SK-N-SH (cell line): ENCODE data around the gene TRA2A. TPM values are rescaled to one million over a fixed set of nuclear protein-coding genes. Genes with fewer than 3 reads are reported as not detected.

Experiments
- CTCF ChIA-PET: fragments of 300-600, 350-600 bp; formaldehyde crosslinking; extraction: SDS; loops from one replicate; lab custom pipeline; 2021; lab: Yijun Ruan, JAX
- POLR2A ChIA-PET: fragments of 350-600 bp; sonication (Branson Sonifier 250); formaldehyde crosslinking; extraction: SDS; loops from one replicate; lab custom pipeline; 2020; ENCODE audit warnings: antibody characterized with exemption, inconsistent platforms; lab: Yijun Ruan, JAX
- DNase-seq: peaks from one replicate; pipeline ENCODE4 v3.0.0; 2012
- H2AFZ ChIP-seq: fragments of 200-600 bp; sonication (generic); 2 replicates; pipeline ENCODE4 v1.8.1; 2016; ENCODE audit warnings: antibody characterized with exemption, mild to moderate bottlenecking, low read depth
- H3F3A ChIP-seq: fragments of 200-600 bp; sonication (generic); replicated peaks from 2 replicates; pipeline ENCODE3; 2016; ENCODE audit warnings: antibody characterized with exemption, mild to moderate bottlenecking; ENCODE audit not compliant: insufficient read depth
- H3K27ac ChIP-seq, 2 experiments: fragments of 200-500 bp in 1 of 2; fragments of 200-600 bp in 1 of 2; sonication (Bioruptor generic) in 1 of 2; sonication (generic), shearing (Covaris generic) in 1 of 2; 2 replicates each; pipeline versions ENCODE4 v1.5.1 to v1.6.1; 2014 to 2016; ENCODE audit warnings: low read depth in 2 of 2, inconsistent platforms in 1 of 2, low read length in 1 of 2, mild to moderate bottlenecking in 1 of 2, mixed read lengths in 1 of 2
- H3K27me3 ChIP-seq: fragments of 200-600 bp; sonication (generic), shearing (Covaris generic); 2 replicates; pipeline ENCODE4 v1.6.1; 2016; ENCODE audit warnings: mixed run types; ENCODE audit not compliant: insufficient read depth
- H3K36me3 ChIP-seq, 2 experiments: fragments of 200-500 bp in 1 of 2; fragments of 200-600 bp in 1 of 2; sonication (Bioruptor generic) in 1 of 2; sonication (generic) in 1 of 2; replicated peaks in 1 of 2; 2 replicates each; pipeline versions ENCODE3 to v1.5.1; 2014 to 2016; ENCODE audit warnings: low read length in 1 of 2, mild to moderate bottlenecking in 1 of 2; ENCODE audit not compliant: insufficient read depth in 2 of 2, control insufficient read depth in 1 of 2
- H3K4me1 ChIP-seq, 2 experiments: fragments of 200-500 bp in 1 of 2; fragments of 200-600 bp in 1 of 2; sonication (Bioruptor generic) in 1 of 2; sonication (generic), shearing (Covaris generic) in 1 of 2; 2 replicates each; pipeline versions ENCODE4 v1.5.1 to v1.6.1; 2014 to 2016; ENCODE audit warnings: low read depth in 1 of 2, low read length in 1 of 2, mixed run types in 1 of 2; ENCODE audit not compliant: insufficient read depth in 2 of 2, control insufficient read depth in 1 of 2
- H3K4me2 ChIP-seq: fragments of 200-600 bp; sonication (generic), shearing (Covaris generic); 2 replicates; pipeline ENCODE4 v1.6.1; 2017; ENCODE audit warnings: mixed run types
- H3K4me3 ChIP-seq, 2 experiments: fragments of 200-500 bp in 1 of 2; fragments of 200-600 bp in 1 of 2; sonication (Bioruptor generic) in 1 of 2; sonication (generic), shearing (Covaris generic) in 1 of 2; 2 replicates each; pipeline versions ENCODE4 v1.5.1 to v1.8.1; 2014 to 2016; ENCODE audit warnings: low read depth in 2 of 2, inconsistent platforms in 1 of 2, low read length in 1 of 2, mild to moderate bottlenecking in 1 of 2, mixed read lengths in 1 of 2, moderate library complexity in 1 of 2
- H3K79me2 ChIP-seq: fragments of 200-600 bp; sonication (generic); 2 replicates; pipeline ENCODE4 v1.8.1; 2017; ENCODE audit warnings: mild to moderate bottlenecking; ENCODE audit not compliant: insufficient read depth
- H3K9ac ChIP-seq: fragments of 200-600 bp; sonication (generic); 2 replicates; pipeline ENCODE4 v1.6.1; 2017; ENCODE audit warnings: mixed run types
- H3K9me2 ChIP-seq: fragments of 200-600 bp; sonication (generic); 2 replicates; pipeline ENCODE4 v1.6.1; 2017; ENCODE audit warnings: mixed run types
- H3K9me3 ChIP-seq: fragments of 200-600 bp; sonication (generic); 2 replicates; pipeline ENCODE4 v1.6.1; 2017; ENCODE audit warnings: mixed run types, mild to moderate bottlenecking, moderate library complexity
- H4K20me1 ChIP-seq: fragments of 200-600 bp; sonication (generic); 2 replicates; pipeline ENCODE4 v1.6.1; 2017; ENCODE audit warnings: mild to moderate bottlenecking, mixed run types; ENCODE audit not compliant: insufficient read depth
- CTCF ChIP-seq: fragments of 200-600 bp; sonication (generic); IDR thresholded peaks from 2 replicates; pipeline ENCODE4 v1.6.1; 2017; ENCODE audit warnings: antibody characterized with exemption, mild to moderate bottlenecking, moderate library complexity
- FOSL2 ChIP-seq: IDR thresholded peaks from 2 replicates; pipeline ENCODE4 v1.4.0; 2012; ENCODE audit warnings: low read depth, mild to moderate bottlenecking, moderate library complexity, borderline replicate concordance
- FOXJ3 ChIP-seq: sonication (generic); formaldehyde crosslinking; IDR thresholded peaks from 2 replicates; pipeline ENCODE4 v1.5.1; 2020; ENCODE audit warnings: mild to moderate bottlenecking, missing genetic modification reagents
- FOXM1 ChIP-seq: IDR thresholded peaks from 2 replicates; pipeline ENCODE4 v1.4.0; 2012; ENCODE audit warnings: low read depth, mild to moderate bottlenecking
- JUND ChIP-seq: IDR thresholded peaks from 2 replicates; pipeline ENCODE4 v1.4.0; 2012
- MEF2A ChIP-seq: IDR thresholded peaks from 2 replicates; pipeline ENCODE4 v1.4.0; 2012; ENCODE audit warnings: low read depth, borderline replicate concordance
- MXI1 ChIP-seq: IDR thresholded peaks from 2 replicates; pipeline ENCODE4 v1.6.1; 2012; ENCODE audit warnings: mild to moderate bottlenecking, low read depth, low read length, improper control_type of control experiment
- NFIC ChIP-seq: IDR thresholded peaks from 2 replicates; pipeline ENCODE4 v1.4.0; 2012; ENCODE audit warnings: borderline replicate concordance
- NRF1 ChIP-seq: IDR thresholded peaks from 2 replicates; pipeline ENCODE4 v1.6.1; 2012; ENCODE audit warnings: low read depth, mild to moderate bottlenecking, low read length
- RFX5 ChIP-seq: IDR thresholded peaks from 2 replicates; pipeline ENCODE4 v1.6.1; 2012; ENCODE audit warnings: mild to moderate bottlenecking, improper control_type of control experiment, low read length
- RXRA ChIP-seq: IDR thresholded peaks from 2 replicates; pipeline ENCODE4 v1.4.0; 2012; ENCODE audit warnings: low read depth, mild to moderate bottlenecking, borderline replicate concordance
- TEAD4 ChIP-seq: IDR thresholded peaks from 2 replicates; pipeline ENCODE4 v1.4.0; 2012; ENCODE audit warnings: mild to moderate bottlenecking, borderline replicate concordance; ENCODE audit not compliant: insufficient read depth
- ZBTB33 ChIP-seq: IDR thresholded peaks from 2 replicates; pipeline ENCODE4 v1.4.0; 2012; ENCODE audit warnings: low read depth, borderline replicate concordance
- WGBS: methylation state at CpG from one replicate; pipeline ENCODE4 v1.1.6; 2017; ENCODE audit warnings: low lambda C conversion rate; 5-methylcytosine and 5-hydroxymethylcytosine counted together
- polyA plus RNA-seq, 3 experiments: library from polyadenylated mRNA; depleted of rRNA; stranded (reverse); fragments of >200 nt; gene quantifications; 2 replicates each; pipeline ENCODE4 v1.2.3, GENCODE V29; 2012
- TF ChIP-seq, protein P1 (sequence below): IDR thresholded peaks from 2 replicates; pipeline ENCODE4 v1.4.0; 2012; ENCODE audit warnings: low read depth
- TF ChIP-seq, protein P2 (sequence below): IDR thresholded peaks from 2 replicates; pipeline ENCODE4 v1.6.1; 2012; ENCODE audit warnings: mild to moderate bottlenecking, low read depth, low read length, moderate library complexity
- TF ChIP-seq, protein P3 (sequence below): IDR thresholded peaks from 2 replicates; pipeline ENCODE4; 2012

Gene TRA2A
- polyA plus RNA-seq, 1 of the 3 experiments (the other 2 are of a cell fraction) = 62.1 TPM

- POLR2A ChIA-PET = no interaction called here
- H3K4me3 ChIP-seq = no peak overlapping the region
- peaks cover 1 to 4% of the 10 kb centered on the region in 2 experiments; a peak in 3 of 4 replicates for H3K4me1 ChIP-seq
- peaks cover 4 to 37% of the 10 kb centered on the region in 2 experiments for H3K36me3 ChIP-seq
- no peaks in the 10 kb centered on the region for H3K9me2 ChIP-seq
- no peaks in the 10 kb centered on the region for H3K27me3 ChIP-seq
- H3K9ac ChIP-seq = no peak overlapping the region
- H3K79me2 ChIP-seq = peaks cover 100% of the 10 kb centered on the region
- no peak for TF ChIP-seq MXI1
- no peak for TF ChIP-seq TEAD4
- TF ChIP-seq NRF1 = no peak
- TF ChIP-seq FOXJ3 (CRISPR knock-in tag) = no peak
- TF ChIP-seq MEF2A = no peak
- TF ChIP-seq FOSL2 = no peak
- no peak for TF ChIP-seq CTCF
- TF ChIP-seq, protein P1, sequence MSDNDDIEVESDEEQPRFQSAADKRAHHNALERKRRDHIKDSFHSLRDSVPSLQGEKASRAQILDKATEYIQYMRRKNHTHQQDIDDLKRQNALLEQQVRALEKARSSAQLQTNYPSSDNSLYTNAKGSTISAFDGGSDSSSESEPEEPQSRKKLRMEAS = no peak
- no peak for TF ChIP-seq NFIC
- TF ChIP-seq, protein P2, sequence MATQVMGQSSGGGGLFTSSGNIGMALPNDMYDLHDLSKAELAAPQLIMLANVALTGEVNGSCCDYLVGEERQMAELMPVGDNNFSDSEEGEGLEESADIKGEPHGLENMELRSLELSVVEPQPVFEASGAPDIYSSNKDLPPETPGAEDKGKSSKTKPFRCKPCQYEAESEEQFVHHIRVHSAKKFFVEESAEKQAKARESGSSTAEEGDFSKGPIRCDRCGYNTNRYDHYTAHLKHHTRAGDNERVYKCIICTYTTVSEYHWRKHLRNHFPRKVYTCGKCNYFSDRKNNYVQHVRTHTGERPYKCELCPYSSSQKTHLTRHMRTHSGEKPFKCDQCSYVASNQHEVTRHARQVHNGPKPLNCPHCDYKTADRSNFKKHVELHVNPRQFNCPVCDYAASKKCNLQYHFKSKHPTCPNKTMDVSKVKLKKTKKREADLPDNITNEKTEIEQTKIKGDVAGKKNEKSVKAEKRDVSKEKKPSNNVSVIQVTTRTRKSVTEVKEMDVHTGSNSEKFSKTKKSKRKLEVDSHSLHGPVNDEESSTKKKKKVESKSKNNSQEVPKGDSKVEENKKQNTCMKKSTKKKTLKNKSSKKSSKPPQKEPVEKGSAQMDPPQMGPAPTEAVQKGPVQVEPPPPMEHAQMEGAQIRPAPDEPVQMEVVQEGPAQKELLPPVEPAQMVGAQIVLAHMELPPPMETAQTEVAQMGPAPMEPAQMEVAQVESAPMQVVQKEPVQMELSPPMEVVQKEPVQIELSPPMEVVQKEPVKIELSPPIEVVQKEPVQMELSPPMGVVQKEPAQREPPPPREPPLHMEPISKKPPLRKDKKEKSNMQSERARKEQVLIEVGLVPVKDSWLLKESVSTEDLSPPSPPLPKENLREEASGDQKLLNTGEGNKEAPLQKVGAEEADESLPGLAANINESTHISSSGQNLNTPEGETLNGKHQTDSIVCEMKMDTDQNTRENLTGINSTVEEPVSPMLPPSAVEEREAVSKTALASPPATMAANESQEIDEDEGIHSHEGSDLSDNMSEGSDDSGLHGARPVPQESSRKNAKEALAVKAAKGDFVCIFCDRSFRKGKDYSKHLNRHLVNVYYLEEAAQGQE = no peak
- no peak for TF ChIP-seq JUND
- TF ChIP-seq, protein P3, sequence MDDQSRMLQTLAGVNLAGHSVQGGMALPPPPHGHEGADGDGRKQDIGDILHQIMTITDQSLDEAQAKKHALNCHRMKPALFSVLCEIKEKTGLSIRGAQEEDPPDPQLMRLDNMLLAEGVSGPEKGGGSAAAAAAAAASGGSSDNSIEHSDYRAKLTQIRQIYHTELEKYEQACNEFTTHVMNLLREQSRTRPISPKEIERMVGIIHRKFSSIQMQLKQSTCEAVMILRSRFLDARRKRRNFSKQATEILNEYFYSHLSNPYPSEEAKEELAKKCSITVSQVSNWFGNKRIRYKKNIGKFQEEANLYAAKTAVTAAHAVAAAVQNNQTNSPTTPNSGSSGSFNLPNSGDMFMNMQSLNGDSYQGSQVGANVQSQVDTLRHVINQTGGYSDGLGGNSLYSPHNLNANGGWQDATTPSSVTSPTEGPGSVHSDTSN = no peak
- TF ChIP-seq RFX5 = no peak
- TF ChIP-seq ZBTB33 = no peak
- TF ChIP-seq RXRA = no peak
- TF ChIP-seq FOXM1 = no peak
- H2AFZ ChIP-seq = no peak overlapping the region
- H3K4me2 ChIP-seq = no peak overlapping the region
- peaks cover 4% of the 10 kb centered on the region for H3F3A ChIP-seq
- peaks cover 99% of the 10 kb centered on the region for H4K20me1 ChIP-seq
- no peak for DNase-seq
- 94% methylated on average over 3 of the region's 3 CpGs for WGBS
- CTCF ChIA-PET = interaction anchor here (1.8 to 6.8 kb wide), 4 partner anchors 24 to 273 kb away, joined by 5 to 45 read pairs (median 9); no protein-coding TSS in a partner anchor
- no peak overlapping the region for H3K27ac ChIP-seq
- no peaks in the 10 kb centered on the region for H3K9me3 ChIP-seq
Observed at GRCh38 chr7:23458044-23458443, 73.7 kb downstream of the TRA2A start.
